Stimulated activated effector memory CD8-positive, alpha-beta T cell treated with anti-CD3 and anti-CD28 coated beads, Interleukin-12 subunit alpha, Interleukin-12 subunit beta, amount 100 ng/mL, for 72 hours (primary cell): ENCODE measurements around the gene KAT8.

ENCODE experiments used
- ATAC-seq: fragments of 150-1000 bp; cut with Tn5 transposase; 2 replicates; pipeline ENCODE4 v1.10.0; 2021
- DNase-seq, 2 donors: peaks; one replicate each; pipeline ENCODE4 v3.0.0; 2021 to 2022; ENCODE audit warnings: low spot score in 2 of 2
- H3K27ac Mint-ChIP-seq: one replicate; pipeline ENCODE4 v1.8.0; 2022; ENCODE audit warnings: mild to moderate bottlenecking, mixed read lengths
- H3K36me3 Mint-ChIP-seq: one replicate; pipeline ENCODE4 v1.8.0; 2022; ENCODE audit warnings: mild to moderate bottlenecking, mixed read lengths
- H3K4me1 Mint-ChIP-seq: one replicate; pipeline ENCODE4 v1.8.0; 2022; ENCODE audit warnings: mixed read lengths
- H3K4me3 Mint-ChIP-seq: one replicate; pipeline ENCODE4 v1.8.0; 2022; ENCODE audit warnings: mild to moderate bottlenecking, mixed read lengths
- H3K9me3 Mint-ChIP-seq: one replicate; pipeline ENCODE4 v1.8.0; 2022; ENCODE audit warnings: mixed read lengths

Gene KAT8

GRCh38 chr16:31117384-31118222 lies at the start of gene KAT8:
TSS of gene KAT8 (plus strand) at chr16:31117664. CDS start at chr16:31117682, 18 bp downstream.
- H3K4me3 Mint-ChIP-seq = peak within 1 kb of the TSS; percentile 77
- peaks cover 60% of the 10 kb centered on the region for H3K36me3 Mint-ChIP-seq
- H3K9me3 Mint-ChIP-seq = no peaks in the 10 kb centered on the region
- DNase-seq (peak; percentile 90 to 98), ATAC-seq (peak; percentile 96)
- peaks cover 20% of the 10 kb centered on the region for H3K4me1 Mint-ChIP-seq
- H3K27ac Mint-ChIP-seq = peak within 1 kb of the TSS; percentile 64

DNA sequence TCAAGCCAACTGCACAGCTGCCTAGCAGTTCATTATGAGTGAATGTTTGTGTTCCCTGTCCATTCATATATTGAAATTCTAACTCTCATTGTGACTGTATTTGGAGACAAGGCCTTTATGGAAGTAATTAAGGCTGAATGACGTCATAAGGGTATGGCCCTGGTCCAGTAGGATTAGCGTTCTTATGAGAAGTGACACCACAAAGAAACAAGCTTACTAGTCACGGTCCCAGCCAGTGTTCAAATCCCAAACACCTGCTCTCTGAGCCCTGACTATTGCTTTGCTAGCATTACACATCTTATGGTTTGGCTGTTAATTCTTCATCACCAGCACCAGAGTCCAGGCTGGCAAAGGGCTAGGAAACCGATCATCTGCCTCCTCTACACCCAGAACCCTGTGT lies 45.6 kb upstream of the KAT8 start:
- Mint-ChIP-seq H3K9me3 (no peaks in the 10 kb centered on the region), H3K36me3 (peaks cover 28% of the 10 kb centered on the region), H3K27ac (peak overlapping the region; percentile 97), H3K4me3 (peak overlapping the region; percentile 94), H3K4me1 (peaks cover 48% of the 10 kb centered on the region)
- peak in 1 of 2 donors; percentile 47 for DNase-seq
- no peak for ATAC-seq

GRCh38 chr16:31072540-31073141 lies 44.8 kb upstream of the KAT8 start:
- H3K27ac Mint-ChIP-seq = peak overlapping the region; percentile 97
- no peaks in the 10 kb centered on the region for H3K9me3 Mint-ChIP-seq
- ATAC-seq (peak; percentile 16), DNase-seq (no peak)
- peaks cover 36% of the 10 kb centered on the region for H3K36me3 Mint-ChIP-seq
- peaks cover 47% of the 10 kb centered on the region for H3K4me1 Mint-ChIP-seq
- H3K4me3 Mint-ChIP-seq = peak overlapping the region; percentile 94

- Mint-ChIP-seq H3K36me3 (peaks cover 43% of the 10 kb centered on the region), H3K27ac (peak overlapping the region; percentile 97), H3K4me1 (peaks cover 50% of the 10 kb centered on the region), H3K4me3 (peak overlapping the region; percentile 94), H3K9me3 (no peaks in the 10 kb centered on the region)
- ATAC-seq (peak; percentile 72), DNase-seq (peak; percentile 85 to 97)
Observed at GRCh38 chr16:31073142-31073969, 44.1 kb upstream of the KAT8 start.

DNA sequence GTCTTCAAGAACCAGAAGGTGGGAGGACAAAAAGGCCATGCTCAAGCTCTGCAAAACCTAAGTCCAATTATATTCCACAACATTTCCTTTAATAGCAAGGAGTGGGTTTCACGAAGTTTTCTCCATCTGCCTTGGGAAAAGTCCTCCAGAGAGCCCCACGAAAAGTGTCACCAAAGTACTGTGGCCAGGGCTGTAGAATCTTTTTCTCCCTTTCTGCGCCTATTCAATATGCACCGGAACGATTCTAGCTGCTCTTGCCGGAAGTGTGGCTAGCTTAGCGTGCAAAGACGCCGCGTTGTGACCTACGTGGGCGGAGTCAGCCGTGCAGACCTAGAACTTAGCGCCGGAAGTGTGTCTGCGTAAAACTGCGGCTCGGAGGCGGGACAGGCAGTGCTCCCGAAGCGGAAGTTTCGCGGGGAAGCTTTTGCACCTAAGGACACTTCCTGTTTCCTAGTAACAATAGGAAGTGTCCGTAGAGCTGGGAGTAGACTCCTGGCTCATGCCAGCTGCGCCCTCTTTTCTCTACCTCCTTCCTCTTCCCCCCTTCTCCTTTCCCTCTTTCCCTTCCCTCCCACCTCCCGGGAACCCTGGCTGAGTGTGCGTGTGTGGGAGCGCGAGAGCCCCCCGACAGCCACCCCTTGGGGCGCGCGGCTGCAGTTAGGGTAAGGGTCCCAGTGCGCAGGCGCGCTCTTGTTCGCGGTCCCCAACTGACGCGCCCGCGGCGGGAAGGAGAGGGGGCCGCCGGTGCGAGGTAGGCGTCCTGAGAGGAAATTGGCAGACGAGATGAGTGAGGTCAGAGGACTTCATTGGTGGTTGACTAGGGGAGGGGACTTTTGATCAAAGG lies 43.3 kb upstream of the KAT8 start, which contains the start of the genes ZNF646 and ZNF668:
ZNF646 (plus strand) TSS at position 453 of the 844 bp plus-strand sequence. CDS start 1,903 bp downstream, outside the sequence.
ZNF668 (minus strand) TSS at position 271 of the 844 bp plus-strand sequence. CDS start 9,781 bp downstream, outside the sequence.
- H3K4me1 Mint-ChIP-seq = peaks cover 50% of the 10 kb centered on the region
- no peaks in the 10 kb centered on the region for H3K9me3 Mint-ChIP-seq

DNA sequence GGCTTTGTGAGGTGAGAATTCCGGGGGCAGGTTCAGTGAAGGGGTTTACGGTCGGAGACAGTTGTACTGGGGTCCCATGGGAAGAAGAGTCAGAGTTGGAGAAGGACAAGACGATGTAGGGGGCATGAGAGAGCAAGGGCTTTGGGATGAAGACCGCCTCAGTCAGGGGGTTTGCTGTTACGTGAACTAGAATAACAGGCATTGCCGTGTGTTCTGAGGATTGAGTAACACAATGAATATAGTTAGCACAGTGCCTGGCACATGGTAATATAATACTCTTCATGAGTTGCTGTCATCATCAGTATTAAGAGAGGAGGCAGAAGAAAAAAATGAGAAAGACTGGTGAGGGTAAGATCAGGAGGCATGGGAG lies 42.7 kb upstream of the KAT8 start:
- Mint-ChIP-seq H3K27ac (peak overlapping the region; percentile 97), H3K36me3 (peaks cover 56% of the 10 kb centered on the region), H3K9me3 (no peaks in the 10 kb centered on the region), H3K4me1 (peaks cover 52% of the 10 kb centered on the region), H3K4me3 (peak overlapping the region; percentile 94)
- no peak for ATAC-seq
- no peak for DNase-seq

More for the DNA sequence above, 43.3 kb upstream of the KAT8 start, which contains the start of the genes ZNF646 and ZNF668:
- Mint-ChIP-seq H3K27ac (peak within 1 kb of the TSS; percentile 97), H3K36me3 (peaks cover 50% of the 10 kb centered on the region), H3K4me3 (peak within 1 kb of the TSS; percentile 94)
- DNase-seq (peak; percentile 86 to 97), ATAC-seq (peak; percentile 88)

GRCh38 chr16:31076319-31076718 lies 41.1 kb upstream of the KAT8 start:
- H3K27ac Mint-ChIP-seq = peak overlapping the region; percentile 40
- no peak for ATAC-seq

GRCh38 chr16:31077024-31077423 lies 40.4 kb upstream of the KAT8 start:
- peak overlapping the region; percentile 40 for H3K27ac Mint-ChIP-seq
- ATAC-seq (no peak), DNase-seq (no peak)
- peaks cover 66% of the 10 kb centered on the region for H3K4me1 Mint-ChIP-seq
- H3K4me3 Mint-ChIP-seq = no peak overlapping the region
- peaks cover 77% of the 10 kb centered on the region for H3K36me3 Mint-ChIP-seq
- H3K9me3 Mint-ChIP-seq = no peaks in the 10 kb centered on the region

More at GRCh38 chr16:31076319-31076718, 41.1 kb upstream of the KAT8 start:
- Mint-ChIP-seq H3K4me3 (peak overlapping the region; percentile 37), H3K9me3 (no peaks in the 10 kb centered on the region), H3K36me3 (peaks cover 70% of the 10 kb centered on the region), H3K4me1 (peaks cover 66% of the 10 kb centered on the region)
- DNase-seq = peak in 1 of 2 donors; percentile 46

DNA sequence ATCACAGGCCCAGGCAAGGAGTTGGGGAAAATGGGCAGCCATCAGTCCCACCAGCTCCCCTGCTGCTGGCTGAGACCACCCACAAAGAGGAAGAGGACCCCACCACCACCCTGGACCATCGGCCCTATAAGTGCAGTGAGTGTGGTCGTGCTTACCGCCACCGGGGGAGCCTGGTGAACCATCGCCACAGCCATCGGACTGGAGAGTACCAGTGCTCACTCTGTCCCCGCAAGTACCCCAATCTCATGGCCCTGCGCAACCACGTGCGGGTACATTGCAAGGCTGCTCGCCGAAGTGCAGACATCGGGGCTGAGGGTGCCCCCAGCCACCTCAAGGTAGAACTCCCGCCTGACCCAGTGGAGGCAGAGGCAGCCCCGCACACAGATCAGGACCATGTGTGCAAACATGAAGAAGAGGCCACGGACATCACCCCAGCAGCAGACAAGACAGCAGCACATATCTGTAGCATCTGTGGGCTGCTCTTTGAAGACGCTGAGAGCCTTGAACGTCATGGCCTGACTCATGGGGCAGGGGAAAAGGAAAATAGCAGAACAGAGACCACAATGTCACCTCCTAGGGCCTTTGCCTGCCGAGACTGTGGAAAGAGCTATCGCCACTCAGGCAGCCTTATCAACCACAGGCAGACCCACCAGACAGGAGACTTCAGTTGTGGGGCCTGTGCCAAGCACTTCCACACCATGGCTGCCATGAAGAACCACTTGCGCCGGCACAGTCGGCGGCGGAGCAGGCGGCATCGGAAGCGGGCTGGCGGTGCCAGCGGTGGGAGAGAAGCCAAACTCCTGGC lies 39.7 kb upstream of the KAT8 start:
- Mint-ChIP-seq H3K36me3 (peaks cover 78% of the 10 kb centered on the region), H3K4me1 (peaks cover 63% of the 10 kb centered on the region), H3K4me3 (no peak overlapping the region), H3K9me3 (no peaks in the 10 kb centered on the region), H3K27ac (peak overlapping the region; percentile 40)
- ATAC-seq (no peak), DNase-seq (no peak)

DNA sequence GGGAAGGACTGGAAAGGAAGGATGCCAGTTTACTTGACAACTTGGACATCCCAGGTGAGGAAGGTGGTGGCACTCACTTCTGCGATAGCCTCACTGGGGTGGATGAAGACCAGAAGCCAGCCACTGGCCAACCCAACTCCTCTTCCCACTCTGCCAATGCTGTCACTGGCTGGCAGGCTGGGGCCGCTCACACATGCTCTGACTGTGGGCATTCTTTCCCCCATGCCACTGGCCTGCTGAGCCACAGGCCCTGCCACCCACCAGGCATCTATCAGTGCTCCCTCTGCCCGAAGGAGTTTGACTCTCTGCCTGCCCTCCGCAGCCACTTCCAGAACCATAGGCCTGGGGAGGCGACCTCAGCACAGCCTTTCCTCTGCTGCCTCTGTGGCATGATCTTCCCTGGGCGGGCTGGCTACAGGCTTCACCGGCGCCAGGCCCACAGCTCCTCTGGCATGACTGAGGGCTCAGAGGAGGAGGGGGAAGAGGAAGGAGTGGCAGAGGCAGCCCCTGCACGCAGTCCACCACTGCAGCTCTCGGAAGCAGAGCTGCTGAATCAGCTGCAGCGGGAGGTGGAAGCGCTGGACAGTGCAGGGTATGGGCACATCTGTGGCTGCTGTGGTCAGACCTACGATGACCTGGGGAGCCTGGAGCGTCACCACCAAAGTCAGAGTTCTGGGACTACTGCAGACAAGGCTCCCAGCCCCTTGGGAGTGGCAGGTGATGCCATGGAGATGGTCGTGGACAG lies 38.7 kb upstream of the KAT8 start:
- peak overlapping the region; percentile 67 for H3K27ac Mint-ChIP-seq
- peaks cover 62% of the 10 kb centered on the region for H3K4me1 Mint-ChIP-seq
- no peak overlapping the region for H3K4me3 Mint-ChIP-seq
- H3K9me3 Mint-ChIP-seq = no peaks in the 10 kb centered on the region
- H3K36me3 Mint-ChIP-seq = peaks cover 78% of the 10 kb centered on the region
- DNase-seq (no peak), ATAC-seq (no peak)

DNA sequence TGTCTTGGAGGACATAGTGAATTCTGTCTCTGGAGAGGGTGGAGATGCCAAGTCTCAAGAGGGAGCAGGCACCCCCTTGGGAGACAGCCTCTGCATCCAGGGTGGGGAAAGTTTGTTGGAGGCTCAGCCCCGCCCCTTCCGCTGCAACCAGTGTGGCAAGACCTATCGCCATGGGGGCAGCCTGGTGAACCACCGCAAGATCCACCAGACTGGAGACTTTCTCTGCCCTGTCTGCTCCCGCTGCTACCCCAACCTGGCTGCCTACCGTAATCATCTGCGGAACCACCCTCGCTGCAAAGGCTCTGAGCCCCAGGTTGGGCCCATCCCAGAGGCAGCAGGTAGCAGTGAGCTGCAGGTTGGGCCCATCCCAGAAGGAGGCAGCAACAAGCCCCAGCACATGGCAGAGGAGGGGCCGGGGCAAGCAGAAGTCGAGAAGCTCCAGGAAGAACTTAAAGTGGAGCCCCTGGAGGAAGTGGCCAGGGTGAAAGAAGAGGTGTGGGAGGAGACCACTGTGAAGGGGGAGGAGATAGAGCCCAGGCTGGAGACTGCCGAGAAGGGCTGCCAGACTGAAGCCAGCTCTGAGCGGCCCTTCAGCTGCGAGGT lies 38.0 kb upstream of the KAT8 start:
- Mint-ChIP-seq H3K27ac (peak overlapping the region; percentile 67), H3K4me3 (no peak overlapping the region), H3K9me3 (no peaks in the 10 kb centered on the region), H3K4me1 (peaks cover 60% of the 10 kb centered on the region), H3K36me3 (peaks cover 75% of the 10 kb centered on the region)
- DNase-seq = peak in 1 of 2 donors; percentile 46
- no peak for ATAC-seq

DNA sequence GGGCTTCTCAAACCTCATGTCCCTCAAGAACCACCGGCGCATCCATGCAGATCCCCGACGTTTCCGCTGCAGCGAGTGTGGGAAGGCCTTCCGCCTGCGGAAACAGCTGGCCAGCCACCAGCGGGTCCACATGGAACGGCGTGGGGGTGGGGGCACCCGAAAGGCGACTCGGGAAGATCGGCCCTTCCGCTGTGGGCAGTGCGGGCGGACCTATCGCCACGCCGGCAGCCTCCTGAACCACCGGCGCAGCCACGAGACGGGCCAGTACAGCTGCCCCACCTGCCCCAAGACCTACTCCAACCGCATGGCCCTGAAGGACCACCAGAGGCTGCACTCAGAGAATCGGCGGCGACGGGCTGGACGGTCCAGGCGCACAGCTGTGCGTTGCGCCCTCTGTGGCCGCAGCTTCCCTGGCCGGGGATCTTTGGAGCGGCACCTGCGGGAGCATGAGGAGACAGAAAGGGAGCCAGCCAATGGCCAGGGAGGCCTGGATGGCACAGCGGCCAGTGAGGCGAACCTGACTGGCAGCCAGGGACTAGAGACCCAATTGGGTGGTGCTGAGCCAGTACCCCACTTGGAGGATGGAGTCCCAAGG lies 37.3 kb upstream of the KAT8 start:
- DNase-seq (no peak), ATAC-seq (no peak)
- Mint-ChIP-seq H3K9me3 (no peaks in the 10 kb centered on the region), H3K36me3 (peaks cover 71% of the 10 kb centered on the region), H3K4me3 (no peak overlapping the region), H3K27ac (peak overlapping the region; percentile 67), H3K4me1 (peaks cover 53% of the 10 kb centered on the region)
